A673 (cell line): Measurements from ENCODE around the gene STOML3. TPM values are rescaled to one million over a fixed set of nuclear protein-coding genes. Genes with fewer than 3 reads are reported as not detected.

Experiments
- BruUV-seq: library from RNA; stranded (reverse); fragments of 400-500 nt; replicated peaks from 2 replicates; lab custom pipeline; 2021; lab: Mats Ljungman, UMichigan
- CTCF ChIA-PET: fragments of 300-600 bp; sonication (Branson Sonifier 250); formaldehyde crosslinking; loops from one replicate; lab custom pipeline; 2022; ENCODE audit warnings: antibody characterized with exemption; lab: Charles Lee
- POLR2A ChIA-PET: fragments of 300-600 bp; sonication (Branson Sonifier 250); formaldehyde crosslinking; loops from one replicate; lab custom pipeline; 2022; ENCODE audit warnings: antibody characterized with exemption; ENCODE audit not compliant: low non-redundant PET; lab: Charles Lee
- DNase-seq: peaks from one replicate; pipeline ENCODE4 v3.0.0-alpha.2; 2015; ENCODE audit warnings: low spot score
- H3K27ac ChIP-seq: fragments of 200-600 bp; sonication (generic); 2 replicates; pipeline ENCODE4 v1.5.1; 2016; ENCODE audit warnings: mixed run types, low read depth, mild to moderate bottlenecking, mixed read lengths, antibody characterized with exemption, low read length; ENCODE audit not compliant: poor library complexity, severe bottlenecking
- H3K27me3 ChIP-seq: fragments of 200-600 bp; sonication (generic); replicated peaks from 2 replicates; pipeline ENCODE4 v1.6.1; 2017; ENCODE audit warnings: mixed run types, low read depth, mild to moderate bottlenecking, mixed read lengths, antibody characterized with exemption, low read length; ENCODE audit not compliant: insufficient read depth, poor library complexity
- H3K36me3 ChIP-seq: fragments of 200-600 bp; sonication (generic); 2 replicates; pipeline ENCODE4 v1.6.1; 2016; ENCODE audit warnings: mixed run types, mild to moderate bottlenecking, mixed read lengths, antibody characterized with exemption, low read length; ENCODE audit not compliant: insufficient read depth, poor library complexity, severe bottlenecking
- H3K4me1 ChIP-seq: fragments of 200-600 bp; sonication (generic); 2 replicates; pipeline ENCODE4 v1.6.1; 2017; ENCODE audit warnings: mixed run types, mild to moderate bottlenecking, mixed read lengths, antibody characterized with exemption, low read length; ENCODE audit not compliant: insufficient read depth, poor library complexity, severe bottlenecking
- H3K4me3 ChIP-seq: fragments of 200-600 bp; sonication (generic); 2 replicates; pipeline ENCODE4 v1.5.1; 2016; ENCODE audit warnings: low read depth, mixed run types, mild to moderate bottlenecking, mixed read lengths, low read length; ENCODE audit not compliant: poor library complexity, severe bottlenecking
- H3K9me3 ChIP-seq: fragments of 200-600 bp; sonication (generic); 2 replicates; pipeline ENCODE4 v1.6.1; 2016; ENCODE audit warnings: mixed run types, low read depth, mild to moderate bottlenecking, mixed read lengths, antibody characterized with exemption, low read length; ENCODE audit not compliant: poor library complexity, severe bottlenecking
- EZH2 ChIP-seq: fragments of 200-600 bp; sonication (generic); IDR thresholded peaks from 2 replicates; pipeline ENCODE4 v1.6.1; 2017; ENCODE audit warnings: borderline replicate concordance, low read depth, mild to moderate bottlenecking, mixed read lengths, antibody characterized with exemption, low read length; ENCODE audit not compliant: poor library complexity, severe bottlenecking
- intact Hi-C: fragments of 100-400 bp; cut with micrococcal nuclease; formaldehyde crosslinking; loops from one replicate; pipeline ENCODE4 v1.10.0; 2022; ENCODE audit not compliant: unreplicated experiment
- total RNA-seq: library from RNA; stranded (reverse); gene quantifications from 2 replicates; pipeline ENCODE4 v1.2.3, GENCODE V29; 2021
- TF ChIP-seq, protein P1 (sequence below): fragments of 300-800, 200-600 bp; sonication (generic); conservative IDR thresholded peaks from 2 replicates; pipeline ENCODE4 v1.5.1; 2017; ENCODE audit warnings: low read depth, mild to moderate bottlenecking, antibody characterized with exemption, low read length, moderate library complexity, mixed read lengths

Gene STOML3
- total RNA-seq, 1 experiment from 2014 or later: not detected

- intact Hi-C loops: loop anchor here (5.0 to 10.0 kb wide), 2 partner anchors 371 to 636 kb away; no protein-coding TSS in a partner anchor
- no peak for DNase-seq
- Histone ChIP-seq H3K4me3 (peak overlapping the region; percentile 89), H3K27ac (peak overlapping the region; percentile 82), H3K9me3 (no peaks in the 10 kb centered on the region), H3K4me1 (peaks cover 21% of the 10 kb centered on the region), H3K36me3 (no peaks in the 10 kb centered on the region), H3K27me3 (no peaks in the 10 kb centered on the region)
- CTCF ChIA-PET: no interaction called here
- BruUV-seq: no TSS peak
- POLR2A ChIA-PET: no interaction called here
- TF ChIP-seq, protein P1, sequence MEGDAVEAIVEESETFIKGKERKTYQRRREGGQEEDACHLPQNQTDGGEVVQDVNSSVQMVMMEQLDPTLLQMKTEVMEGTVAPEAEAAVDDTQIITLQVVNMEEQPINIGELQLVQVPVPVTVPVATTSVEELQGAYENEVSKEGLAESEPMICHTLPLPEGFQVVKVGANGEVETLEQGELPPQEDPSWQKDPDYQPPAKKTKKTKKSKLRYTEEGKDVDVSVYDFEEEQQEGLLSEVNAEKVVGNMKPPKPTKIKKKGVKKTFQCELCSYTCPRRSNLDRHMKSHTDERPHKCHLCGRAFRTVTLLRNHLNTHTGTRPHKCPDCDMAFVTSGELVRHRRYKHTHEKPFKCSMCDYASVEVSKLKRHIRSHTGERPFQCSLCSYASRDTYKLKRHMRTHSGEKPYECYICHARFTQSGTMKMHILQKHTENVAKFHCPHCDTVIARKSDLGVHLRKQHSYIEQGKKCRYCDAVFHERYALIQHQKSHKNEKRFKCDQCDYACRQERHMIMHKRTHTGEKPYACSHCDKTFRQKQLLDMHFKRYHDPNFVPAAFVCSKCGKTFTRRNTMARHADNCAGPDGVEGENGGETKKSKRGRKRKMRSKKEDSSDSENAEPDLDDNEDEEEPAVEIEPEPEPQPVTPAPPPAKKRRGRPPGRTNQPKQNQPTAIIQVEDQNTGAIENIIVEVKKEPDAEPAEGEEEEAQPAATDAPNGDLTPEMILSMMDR: no peak
- no peak for TF ChIP-seq EZH2
These were observed 45.6 kb upstream of the STOML3 start for GRCh38 chr13:39036212-39036611.

GRCh38 chr13:39035799-39036198 is 45.2 kb upstream of the STOML3 start:
- intact Hi-C loops: loop anchor here (5.0 to 10.0 kb wide), 2 partner anchors 371 to 637 kb away; no protein-coding TSS in a partner anchor
- no TSS peak for BruUV-seq

GRCh38 chr13:39035204-39035603 is 44.6 kb upstream of the STOML3 start:
- ChIA-PET POLR2A (no interaction called here), CTCF (interaction anchor here (0.6 kb wide), 1 partner anchor 621 kb away, joined by 3 read pairs; no protein-coding TSS in a partner anchor)
- Histone ChIP-seq H3K27me3 (no peaks in the 10 kb centered on the region), H3K4me1 (peaks cover 16% of the 10 kb centered on the region), H3K27ac (no peak overlapping the region), H3K4me3 (peak overlapping the region; percentile 89), H3K9me3 (no peaks in the 10 kb centered on the region), H3K36me3 (no peaks in the 10 kb centered on the region)
- BruUV-seq: no TSS peak
- intact Hi-C loops: loop anchor here (5.0 to 10.0 kb wide), 2 partner anchors 370 to 637 kb away; no protein-coding TSS in a partner anchor
- no peak for DNase-seq
- TF ChIP-seq EZH2: no peak
- TF ChIP-seq, protein P1: no peak

More at GRCh38 chr13:39035799-39036198, 45.2 kb upstream of the STOML3 start:
- Histone ChIP-seq H3K36me3 (no peaks in the 10 kb centered on the region), H3K4me3 (peak overlapping the region; percentile 89), H3K4me1 (peaks cover 21% of the 10 kb centered on the region), H3K9me3 (no peaks in the 10 kb centered on the region), H3K27ac (peak overlapping the region; percentile 82), H3K27me3 (no peaks in the 10 kb centered on the region)
- CTCF ChIA-PET: no interaction called here
- TF ChIP-seq EZH2: no peak
- TF ChIP-seq, protein P1: no peak
- POLR2A ChIA-PET: no interaction called here
- DNase-seq: no peak
